NCI-H2196 treated with DMSO at 0.1 percent for 48 hours (cell line): Measurements from ENCODE around the gene ELOVL1.
"Not testable (repeated sequence)": the region's sequence is repeated elsewhere in the genome, so short reads cannot be mapped to it uniquely, and the experiment has no call there.

Experiments
- DNase-seq: peaks from one replicate; lab custom pipeline; 2025; ENCODE audit not compliant: unreplicated experiment; lab: John Stamatoyannopoulos, UW

ELOVL1 gene

DNA sequence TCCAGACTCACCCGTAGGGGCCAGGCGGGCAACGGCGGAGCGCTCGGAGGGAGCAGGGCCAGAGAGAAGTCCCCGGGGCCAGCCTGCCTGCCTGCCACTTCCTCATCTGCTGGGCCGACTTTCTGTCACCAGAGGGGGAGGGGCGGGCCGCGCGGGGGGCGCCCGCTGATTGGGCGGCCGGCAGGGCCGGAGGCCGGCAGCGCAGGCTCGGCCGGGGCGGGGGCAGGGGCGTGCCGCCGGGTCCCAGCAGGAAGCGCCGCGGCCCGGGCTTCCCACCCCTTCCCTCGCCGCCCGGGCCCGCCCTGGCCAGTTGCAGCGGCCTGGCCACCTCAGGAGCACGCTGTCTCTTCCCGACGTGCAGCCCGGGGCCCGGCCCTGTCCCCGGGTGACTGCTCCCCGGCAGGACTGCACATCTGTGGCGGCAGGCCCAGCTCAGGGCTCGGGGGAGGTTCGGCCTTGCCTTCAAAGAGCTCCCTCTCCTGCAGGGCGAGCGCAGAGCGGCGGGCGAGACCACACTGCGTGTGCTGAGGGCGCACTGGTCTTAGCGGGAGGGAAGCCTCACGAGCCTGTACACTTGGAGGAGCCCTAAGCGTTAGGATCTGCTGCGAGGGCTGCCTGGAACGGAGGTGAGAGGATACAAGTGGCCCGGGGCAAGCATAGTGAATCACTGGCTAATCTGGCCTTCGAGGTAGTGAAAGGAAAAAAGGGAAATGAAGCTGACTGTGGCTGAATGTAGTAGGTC lies at the start of gene ELOVL1:
TSS of gene ELOVL1 (minus strand) at position 108 of the 742 bp plus-strand sequence. CDS start 2,402 bp downstream, outside the sequence.
- DNase-seq = peak; percentile 86

DNA sequence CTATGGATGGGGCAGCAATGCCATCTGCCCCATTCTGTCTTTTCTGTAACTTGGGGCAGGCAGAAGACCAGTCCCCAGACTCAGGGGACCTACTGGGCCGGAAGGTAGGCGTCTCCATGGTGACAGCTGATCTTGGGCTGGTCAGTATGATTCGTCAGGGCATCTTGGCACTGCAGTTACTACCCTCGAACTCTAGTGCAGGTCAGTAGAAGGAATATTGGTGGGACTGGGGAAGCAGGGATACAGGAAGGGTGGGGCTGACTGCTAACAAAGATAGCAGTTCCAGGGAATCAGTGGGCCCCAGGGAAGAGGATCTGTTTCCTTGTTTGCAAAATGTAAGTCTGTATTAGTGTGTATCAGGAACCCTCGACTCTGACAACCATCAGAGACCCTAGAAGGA lies 48.1 kb upstream of the ELOVL1 start:
- no peak for DNase-seq

DNA sequence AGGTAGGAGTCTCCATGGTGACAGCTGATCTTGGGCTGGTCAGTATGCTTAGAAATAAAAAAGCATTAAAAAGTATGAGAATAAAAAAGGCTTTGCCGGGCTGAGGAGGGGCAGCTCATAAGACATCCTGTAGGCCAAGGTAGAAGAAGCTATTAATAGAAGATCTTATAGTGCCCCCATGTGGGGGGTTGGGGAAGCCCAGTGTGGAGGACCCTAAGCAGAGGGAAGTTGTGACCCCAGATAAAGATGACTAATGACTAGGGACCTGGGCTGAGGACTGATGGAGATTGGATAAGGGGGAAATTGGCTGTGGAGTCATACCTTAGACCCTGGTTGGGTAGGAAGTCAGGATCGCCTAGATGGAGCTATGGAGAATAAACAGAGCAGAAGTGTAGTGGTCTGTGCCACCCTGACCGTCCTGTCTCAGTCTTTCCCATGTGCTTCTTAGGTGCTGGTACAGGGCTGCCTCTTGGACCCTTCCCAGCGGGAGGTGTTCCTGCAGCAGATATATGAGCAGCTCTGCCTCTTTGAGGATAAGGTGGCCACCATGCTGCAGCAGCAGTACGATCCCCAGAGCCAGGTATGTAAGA lies 46.9 kb upstream of the ELOVL1 start:
- peak; percentile 45 for DNase-seq

DNA sequence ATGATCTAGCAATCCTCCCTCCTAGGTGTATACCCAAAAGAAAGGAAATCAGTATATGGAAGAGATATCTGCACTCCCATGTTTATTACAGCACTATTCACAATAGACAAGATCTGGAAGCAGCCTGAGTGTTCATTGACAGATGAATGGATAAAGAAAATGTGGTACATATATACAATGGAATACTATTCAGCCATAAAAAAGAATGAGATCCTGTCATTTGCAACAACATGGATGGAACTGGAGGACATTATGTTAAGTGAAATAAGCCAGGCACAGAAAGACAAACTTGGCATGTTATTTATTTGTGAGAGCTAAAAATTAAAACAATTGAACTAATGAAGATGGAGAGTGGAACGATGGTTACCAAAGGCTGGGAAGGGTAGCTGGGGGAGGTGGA lies 45.6 kb upstream of the ELOVL1 start:
- DNase-seq = not testable (repeated sequence)

DNA sequence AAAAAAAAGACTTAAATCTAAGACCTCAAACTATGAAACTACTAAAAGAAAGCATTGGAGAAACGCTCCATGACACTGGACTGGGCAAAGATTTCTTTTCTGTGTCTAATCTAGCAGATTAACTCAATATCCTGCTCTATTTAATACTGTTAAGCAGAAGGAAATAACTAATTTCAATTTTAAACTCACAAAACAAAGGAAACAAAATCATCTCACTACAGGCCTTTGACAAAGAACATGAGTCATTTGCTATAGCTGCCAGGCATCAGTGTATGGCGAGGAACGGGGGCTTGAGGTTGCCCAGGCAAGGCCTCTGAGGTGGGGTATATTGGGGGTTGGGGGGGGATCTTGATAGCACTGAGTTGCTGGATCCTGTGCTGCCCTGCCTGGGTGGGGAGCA lies 42.8 kb upstream of the ELOVL1 start:
- no peak for DNase-seq

DNA sequence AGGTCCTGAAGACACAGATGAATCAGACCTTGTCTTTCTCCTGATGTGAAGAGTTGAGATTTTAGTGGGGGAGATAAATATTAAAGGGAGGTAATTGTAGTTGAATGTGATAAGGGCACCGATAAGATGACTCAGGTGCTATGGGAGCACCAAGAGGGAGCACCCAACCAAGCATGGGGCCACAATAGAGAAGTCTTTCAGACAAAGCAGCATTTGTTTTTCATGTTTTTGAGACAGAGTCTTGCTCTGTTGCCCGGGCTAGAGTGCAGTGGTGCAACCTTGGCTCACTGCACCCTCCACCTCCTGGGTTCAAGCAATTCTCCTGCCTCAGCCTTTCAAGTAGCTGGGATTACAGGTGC lies 38.0 kb upstream of the ELOVL1 start:
- DNase-seq = no peak

DNA sequence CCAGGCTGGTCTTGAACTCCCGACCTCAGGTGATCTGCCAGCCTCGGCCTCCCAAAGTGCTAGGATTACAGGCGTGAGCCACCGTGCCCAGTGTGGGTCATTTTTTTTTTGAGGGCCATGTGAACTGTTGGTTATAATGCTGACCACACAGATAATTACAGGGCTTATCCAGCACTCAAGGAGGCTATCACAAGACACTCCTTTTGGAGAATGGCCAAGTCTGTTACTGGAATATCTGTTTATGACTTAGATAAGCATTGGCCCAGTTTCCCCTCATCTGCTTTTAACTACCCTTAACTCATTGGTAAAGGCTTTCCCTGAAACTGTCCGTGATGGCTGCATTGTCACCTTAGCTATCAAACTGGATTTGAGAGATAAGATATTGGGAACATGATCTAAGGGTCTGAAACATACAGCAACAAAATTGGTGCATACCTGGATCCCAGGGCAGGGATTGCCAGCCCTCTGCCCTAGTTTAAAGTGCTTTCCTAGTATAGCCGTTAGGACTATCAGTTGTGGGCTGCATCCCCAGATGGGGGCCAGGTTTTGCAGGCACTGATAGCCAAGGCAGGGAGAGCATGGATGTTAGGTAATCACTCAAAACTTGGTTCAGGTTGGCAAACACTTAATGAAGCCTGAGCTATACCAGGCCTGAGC lies 37.5 kb upstream of the ELOVL1 start:
- peak; percentile 43 for DNase-seq

DNA sequence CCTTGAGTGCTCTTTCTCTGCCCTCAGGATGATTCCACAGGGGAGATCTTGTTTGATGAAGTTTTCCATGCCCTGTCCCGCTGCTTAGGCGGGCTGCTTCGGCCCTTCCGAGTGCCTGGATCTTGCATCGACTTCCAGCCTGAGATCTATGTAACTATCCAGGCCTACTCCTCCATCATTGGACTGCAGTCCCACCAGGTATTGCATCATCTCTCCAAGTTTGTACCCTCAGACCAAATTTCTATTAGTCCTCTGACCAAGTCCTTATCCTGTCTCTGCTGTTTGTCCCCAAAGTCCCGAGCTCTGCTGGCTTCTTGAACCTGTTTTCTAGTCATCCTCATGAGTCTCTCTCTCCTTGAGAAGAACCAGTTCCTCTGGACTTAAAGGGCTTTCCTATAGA lies 36.5 kb upstream of the ELOVL1 start:
- DNase-seq = no peak

DNA sequence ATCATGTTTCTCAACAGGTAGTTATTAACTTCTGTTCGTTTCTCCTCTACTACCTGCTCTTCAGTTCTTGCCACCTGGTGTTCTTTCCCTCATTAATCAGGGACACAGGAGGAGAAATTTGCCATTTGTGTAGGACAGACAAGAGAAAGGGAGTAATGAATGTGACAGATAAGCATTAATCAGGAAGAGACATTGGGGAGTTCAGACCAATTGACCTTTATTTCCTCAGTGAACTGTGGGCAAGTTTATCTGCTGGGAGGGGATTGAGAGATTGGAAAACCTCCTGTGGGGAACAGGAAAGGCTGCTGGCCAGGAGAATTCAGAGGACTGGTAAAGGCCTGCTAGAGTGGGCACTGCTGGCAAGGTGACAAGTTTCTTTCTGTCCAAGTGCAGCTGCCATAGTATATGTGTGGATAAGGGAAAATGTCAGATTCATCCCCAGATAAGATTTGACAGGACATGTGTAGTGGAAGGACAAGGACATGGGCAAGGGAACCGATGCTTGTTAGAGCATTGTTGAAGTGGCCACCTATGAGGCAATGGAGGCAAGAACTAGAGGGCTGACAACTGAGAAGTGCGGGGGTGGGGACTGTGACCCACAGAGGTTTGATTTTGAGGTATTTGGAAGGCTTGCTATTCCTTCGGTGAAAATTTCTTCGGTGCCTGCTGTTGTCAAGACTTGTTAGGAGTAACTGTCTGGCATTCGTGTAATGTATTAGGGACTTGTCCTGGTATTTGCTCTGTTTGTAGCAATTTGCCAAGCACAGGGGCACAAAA lies 34.5 kb upstream of the ELOVL1 start:
- no peak for DNase-seq

DNA sequence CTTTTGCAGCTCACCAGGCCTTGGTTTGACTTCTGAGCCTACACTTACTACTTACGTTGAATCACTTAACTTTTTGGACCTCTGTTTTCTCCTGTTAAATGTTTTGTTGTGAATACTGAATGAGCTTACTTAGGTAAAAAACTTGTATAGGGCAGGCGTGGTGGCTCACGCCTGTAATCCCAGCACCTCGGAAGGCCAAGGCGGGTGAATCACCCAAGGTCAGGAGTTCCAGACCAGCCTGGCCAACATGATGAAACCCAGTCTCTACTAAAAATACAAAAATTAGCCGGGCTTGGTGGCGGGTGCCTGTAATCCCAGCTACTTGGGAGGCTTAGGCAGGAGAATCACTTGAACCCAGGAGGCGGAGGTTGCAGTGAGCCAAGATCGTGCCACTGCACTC lies 32.6 kb upstream of the ELOVL1 start:
- DNase-seq = not testable (repeated sequence)

DNA sequence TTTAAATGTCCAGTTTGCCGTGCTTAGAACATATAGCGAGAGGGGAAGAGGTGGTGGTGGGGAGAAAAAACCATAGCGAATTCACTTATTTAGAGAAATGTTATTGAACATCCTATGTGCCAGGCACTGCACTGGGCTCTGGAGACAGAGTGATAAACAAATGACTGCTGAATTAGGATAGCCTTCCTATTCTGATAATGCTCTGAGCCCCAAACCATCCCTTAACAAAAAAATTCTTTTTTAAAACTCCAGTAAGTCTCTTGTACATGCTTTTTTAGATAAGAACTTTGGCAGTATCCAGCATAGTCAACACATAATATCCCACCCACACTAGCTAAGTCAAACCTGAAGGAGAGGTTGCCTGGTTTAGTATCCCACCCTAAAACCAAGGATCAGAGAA lies 30.4 kb upstream of the ELOVL1 start:
- DNase-seq = no peak

DNA sequence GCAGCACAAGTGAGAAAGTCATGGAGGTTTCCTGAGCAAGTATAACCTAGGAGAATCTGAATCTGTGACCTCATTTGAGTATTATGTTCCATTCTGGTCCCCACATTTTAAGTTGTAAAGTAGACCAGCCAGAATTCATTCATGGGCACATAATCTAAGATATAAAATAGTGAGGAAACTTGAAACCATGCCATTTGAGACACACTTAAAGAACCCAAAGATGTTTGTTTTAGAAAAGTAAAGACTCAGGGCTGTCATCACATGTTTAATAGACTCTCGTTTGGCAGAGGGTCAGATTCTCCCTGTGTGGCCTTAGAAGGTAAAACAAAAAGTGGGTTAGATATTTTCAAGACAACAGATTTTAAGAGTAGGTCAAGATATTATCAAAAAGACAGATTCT lies 28.2 kb upstream of the ELOVL1 start:
- peak; percentile 29 for DNase-seq

DNA sequence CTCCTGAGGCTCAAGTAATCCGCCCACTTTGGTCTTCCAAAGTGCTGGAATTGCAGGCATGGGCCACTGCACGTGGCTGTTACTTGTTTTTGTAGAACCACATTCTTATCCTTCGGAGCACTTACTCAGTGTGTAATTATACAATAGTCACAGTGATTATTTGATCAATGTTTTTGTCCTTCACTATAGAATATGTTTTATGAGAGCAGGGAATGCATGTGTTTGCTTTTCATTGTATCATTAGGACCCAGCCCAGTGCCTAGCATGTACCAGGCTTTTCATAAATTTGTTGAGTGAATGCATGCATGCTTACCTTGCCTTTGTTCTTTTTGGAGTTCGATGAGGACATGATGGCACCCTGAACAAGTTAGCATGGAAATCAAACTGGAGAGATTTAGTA lies 27.7 kb upstream of the ELOVL1 start:
- no peak for DNase-seq

DNA sequence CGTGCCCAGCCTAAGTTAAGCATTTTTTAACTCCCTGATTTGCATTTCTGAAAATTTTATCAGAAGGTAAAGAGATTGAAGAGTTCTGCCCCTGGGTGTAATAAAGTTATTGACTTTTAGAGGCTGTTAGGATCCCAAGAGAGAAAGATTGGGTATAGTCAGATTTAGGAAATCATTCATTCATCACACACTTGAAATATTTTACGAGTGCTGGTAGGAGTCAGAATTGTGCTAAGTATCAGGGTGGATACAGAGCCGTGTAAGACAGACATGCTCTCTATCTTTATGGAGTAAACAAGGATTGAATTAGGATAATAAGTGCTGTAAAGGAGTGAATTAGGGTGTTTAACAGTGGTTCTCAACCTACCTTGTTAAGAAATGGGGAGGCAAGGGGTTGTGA lies 24.9 kb upstream of the ELOVL1 start:
- no peak for DNase-seq

DNA sequence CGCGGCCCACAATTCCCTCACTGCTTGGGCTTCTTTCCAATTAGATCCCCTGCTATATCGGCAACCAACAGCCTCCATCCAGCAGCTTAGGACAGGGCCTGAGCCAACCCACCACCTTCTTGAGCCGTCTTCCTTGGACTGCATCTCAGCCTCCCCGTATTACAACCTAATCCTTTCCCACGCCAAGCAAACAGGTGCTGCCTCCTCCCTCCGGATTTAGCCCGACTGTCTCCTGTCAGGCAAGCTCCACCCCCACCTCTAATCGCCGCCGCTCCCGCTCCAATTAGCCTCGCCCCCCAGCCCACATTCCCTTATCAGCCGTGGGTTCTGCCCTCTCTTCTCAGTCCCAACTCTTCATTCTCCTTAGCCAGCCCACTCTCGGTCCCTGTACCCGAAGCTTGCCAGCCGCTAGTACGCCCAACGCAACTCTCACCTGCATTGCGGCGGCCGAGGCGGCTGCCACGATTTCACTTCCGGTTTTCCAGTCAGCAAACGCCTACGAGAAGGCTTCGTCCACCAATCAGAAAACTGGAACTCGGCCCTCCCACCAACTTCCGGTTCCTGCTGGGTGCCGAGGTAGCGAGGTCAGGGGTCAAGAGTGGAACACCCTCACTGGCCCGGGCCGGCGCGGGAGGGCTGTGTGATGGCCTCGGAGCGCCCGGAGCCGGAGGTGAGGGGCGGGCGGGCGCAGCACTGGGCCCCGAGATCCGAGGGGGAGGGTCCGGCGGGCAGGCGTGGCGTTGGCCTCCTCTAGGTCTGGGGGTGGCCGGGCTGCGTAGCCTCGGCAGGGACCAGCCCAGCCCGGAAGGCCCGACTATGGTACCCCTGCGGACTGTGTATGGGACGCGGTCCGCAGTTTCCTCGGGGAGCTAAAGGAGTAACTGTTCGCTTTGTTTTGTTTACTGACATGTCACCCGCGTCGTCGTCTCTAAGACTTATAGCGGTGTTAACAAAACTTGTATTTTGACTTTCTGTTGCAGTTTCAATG lies 21.8 kb upstream of the ELOVL1 start, which contains the start of the genes MED8 and SZT2:
TSS of gene MED8 (minus strand) at position 475 of the 988 bp plus-strand sequence. CDS start at position 439, 36 bp downstream.
TSS of gene SZT2 (plus strand) at position 574 of the 988 bp plus-strand sequence. CDS start at position 644, 70 bp downstream.
- DNase-seq = peak; percentile 91

DNA sequence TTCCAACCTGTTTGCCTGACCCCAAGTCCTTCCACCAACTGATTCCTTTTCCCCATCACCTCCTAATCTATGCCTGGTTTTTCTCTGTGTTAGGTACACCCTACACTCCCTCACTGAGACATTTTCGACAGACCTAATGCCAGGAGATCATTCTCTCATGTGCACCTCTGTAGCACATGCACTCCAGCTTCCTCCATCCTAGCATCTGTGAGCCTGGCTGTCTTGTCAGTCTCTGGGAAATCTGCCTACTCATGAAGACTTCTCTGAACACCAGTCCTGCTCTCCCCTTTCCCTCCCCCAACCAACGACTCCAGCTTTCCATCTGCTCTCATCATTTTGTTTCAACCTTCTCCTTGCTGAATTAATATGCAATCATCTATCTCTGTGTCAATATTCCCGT lies 20.8 kb upstream of the ELOVL1 start:
- no peak for DNase-seq

DNA sequence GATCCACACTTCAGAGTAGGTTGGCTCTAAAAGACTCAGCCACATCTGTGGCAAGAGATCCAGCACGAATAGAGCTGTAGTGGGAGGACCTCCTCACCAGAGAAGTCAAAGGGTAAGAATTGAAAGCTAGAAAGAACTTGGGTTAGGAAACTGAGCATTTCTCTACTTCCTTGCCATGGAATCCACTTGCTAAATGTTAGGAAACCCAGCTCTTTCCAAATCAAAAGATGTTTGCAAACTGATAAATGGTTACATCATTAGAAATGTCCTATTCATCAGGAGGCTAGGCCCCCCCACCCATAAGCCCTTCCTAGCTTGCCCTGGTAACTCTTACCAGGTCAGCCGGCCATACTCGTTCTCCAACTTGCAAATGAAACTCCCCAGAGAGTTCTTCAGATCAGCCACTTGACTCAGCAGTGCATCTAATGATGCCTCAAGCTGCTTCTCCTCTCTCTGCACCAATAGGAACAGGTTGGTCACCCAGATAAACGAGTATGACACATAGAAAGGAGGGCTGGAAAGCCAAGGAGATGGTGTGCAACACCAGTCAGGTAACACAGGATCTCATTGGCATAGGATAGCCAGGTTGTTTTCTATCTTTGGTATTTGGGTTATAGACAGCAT lies 20.3 kb upstream of the ELOVL1 start:
- no peak for DNase-seq

DNA sequence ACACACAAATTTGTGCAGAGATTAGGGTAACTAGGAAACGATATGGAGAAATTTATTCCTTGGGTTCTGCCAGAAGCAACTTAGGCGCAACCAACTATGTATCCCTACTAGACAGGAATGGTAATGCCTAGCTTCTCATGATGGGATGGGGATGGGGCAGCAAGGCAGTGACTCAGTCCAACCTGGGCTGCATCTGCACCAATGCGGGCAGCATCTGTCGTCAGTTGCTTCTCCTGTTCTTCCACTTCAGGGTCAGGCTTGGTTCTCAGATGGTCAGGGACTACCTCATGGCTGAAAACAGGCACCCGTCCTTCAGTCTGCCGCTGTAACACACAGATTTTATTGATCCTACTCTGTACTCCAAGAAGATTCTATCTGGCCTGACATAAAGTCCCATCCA lies 18.9 kb upstream of the ELOVL1 start:
- DNase-seq = no peak

DNA sequence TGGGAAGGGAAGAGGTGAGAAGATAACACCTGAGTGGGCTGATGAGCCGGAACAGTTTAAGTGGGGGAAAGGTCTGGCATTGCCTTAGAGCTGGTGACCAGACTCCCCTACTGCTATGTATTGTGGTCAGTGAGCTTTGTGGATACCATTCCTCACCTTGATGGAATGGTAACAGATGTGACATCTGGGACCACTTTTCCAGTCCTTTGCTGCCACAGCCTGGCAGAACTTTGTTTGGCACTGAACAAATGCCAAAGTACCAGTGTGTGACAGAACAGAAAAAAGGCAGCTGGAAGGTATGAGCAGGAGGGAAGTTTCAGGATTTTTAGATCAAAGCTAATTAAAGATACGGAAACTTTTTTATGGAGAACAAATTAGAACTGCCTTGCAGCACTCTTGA lies 15.6 kb upstream of the ELOVL1 start:
- DNase-seq = no peak
